WTC11 (cell line): Measurements from ENCODE around the gene WDR81. TPM values are rescaled to one million over a fixed set of nuclear protein-coding genes. Genes with fewer than 3 reads are reported as not detected.
A peak's percentile ranks its signal among the peaks of the same experiment; 100 is the strongest.

Experiments
- ATAC-seq: fragments of 200-7000 bp; cut with Tn5 transposase; 2 replicates; pipeline ENCODE4 v1.10.0; 2021; ENCODE audit warnings: mild to moderate bottlenecking, moderate library complexity
- CTCF ChIA-PET: fragments of 300-600 bp; sonication (Branson Sonifier 250); formaldehyde crosslinking; loops from one replicate; lab custom pipeline; 2021; ENCODE audit warnings: antibody characterized with exemption; lab: Charles Lee
- POLR2A ChIA-PET: fragments of 350-600 bp; sonication (Branson Sonifier 250); formaldehyde crosslinking; loops from one replicate; lab custom pipeline; 2021; ENCODE audit warnings: antibody characterized with exemption; lab: Charles Lee
- DNase-seq: peaks from one replicate; pipeline ENCODE4 v3.0.0; 2021; ENCODE audit warnings: low spot score
- H3K27ac Mint-ChIP-seq: 2 replicates; pipeline ENCODE4 v1.8.0; 2021; ENCODE audit warnings: mixed read lengths
- H3K27me3 Mint-ChIP-seq: 2 replicates; pipeline ENCODE4 v1.8.0; 2021; ENCODE audit warnings: low read depth, mild to moderate bottlenecking, moderate library complexity, mixed read lengths
- H3K36me3 Mint-ChIP-seq: 2 replicates; pipeline ENCODE4 v1.8.0; 2021; ENCODE audit warnings: mixed read lengths
- H3K4me1 Mint-ChIP-seq: 2 replicates; pipeline ENCODE4 v1.8.0; 2022; ENCODE audit warnings: mixed read lengths
- H3K4me3 Mint-ChIP-seq: 2 replicates; pipeline ENCODE4 v1.8.0; 2021; ENCODE audit warnings: mild to moderate bottlenecking, moderate library complexity, mixed read lengths
- H3K9me3 Mint-ChIP-seq: 2 replicates; pipeline ENCODE4 v1.8.0; 2021; ENCODE audit warnings: mixed read lengths
- CREM ChIP-seq: sonication (generic); formaldehyde crosslinking; IDR thresholded peaks from 2 replicates; pipeline ENCODE4 v1.8.1; 2022; ENCODE audit warnings: mild to moderate bottlenecking, missing genetic modification reagents, moderate library complexity
- E2F5 ChIP-seq: sonication (generic); formaldehyde crosslinking; IDR thresholded peaks from 2 replicates; pipeline ENCODE4 v1.8.1; 2022; ENCODE audit warnings: mild to moderate bottlenecking, moderate library complexity, missing genetic modification reagents
- ELF4 ChIP-seq: sonication (generic); formaldehyde crosslinking; IDR thresholded peaks from 2 replicates; pipeline ENCODE4 v1.8.1; 2022; ENCODE audit warnings: low read depth, mild to moderate bottlenecking, moderate library complexity, missing genetic modification reagents
- ERG ChIP-seq: fragments of 250-450 bp; sonication (Bioruptor Pico); IDR thresholded peaks from 2 replicates; pipeline ENCODE4 v1.8.0; 2021; ENCODE audit warnings: mild to moderate bottlenecking
- HMGXB4 ChIP-seq: sonication (generic); formaldehyde crosslinking; IDR thresholded peaks from 2 replicates; pipeline ENCODE4 v1.8.1; 2023; ENCODE audit warnings: mild to moderate bottlenecking, moderate library complexity, missing genetic modification reagents
- JAZF1 ChIP-seq: fragments of 250-450 bp; sonication (Bioruptor Pico); IDR thresholded peaks from 2 replicates; pipeline ENCODE4 v1.9.0; 2021; ENCODE audit warnings: moderate library complexity, mild to moderate bottlenecking, inconsistent platforms
- NFYB ChIP-seq: sonication (generic); formaldehyde crosslinking; conservative IDR thresholded peaks from 2 replicates; pipeline ENCODE4 v1.8.0; 2022; ENCODE audit warnings: low read depth, missing genetic modification reagents
- NR2C2 ChIP-seq: sonication (generic); formaldehyde crosslinking; IDR thresholded peaks from 2 replicates; pipeline ENCODE4 v1.8.0; 2022; ENCODE audit warnings: mild to moderate bottlenecking, missing genetic modification reagents
- RORB ChIP-seq: fragments of 250-450 bp; sonication (Bioruptor Pico); IDR thresholded peaks from 2 replicates; pipeline ENCODE4 v1.9.0; 2021; ENCODE audit warnings: mild to moderate bottlenecking
- SP1 ChIP-seq: sonication (generic); formaldehyde crosslinking; conservative IDR thresholded peaks from 2 replicates; pipeline ENCODE4 v1.8.1; 2022; ENCODE audit warnings: missing genetic modification reagents
- TCF7 ChIP-seq: sonication (generic); formaldehyde crosslinking; IDR thresholded peaks from 2 replicates; pipeline ENCODE4 v1.8.0; 2022; ENCODE audit warnings: mild to moderate bottlenecking, low read depth, missing genetic modification reagents, moderate library complexity
- ZNF219 ChIP-seq: sonication (generic); formaldehyde crosslinking; IDR thresholded peaks from 2 replicates; pipeline ENCODE4 v1.8.0; 2023; ENCODE audit warnings: missing genetic modification reagents, mild to moderate bottlenecking, borderline replicate concordance
- total RNA-seq: library from RNA; stranded (reverse); gene quantifications from 3 replicates; pipeline ENCODE4 v1.2.3, GENCODE V29; 2021
- TF ChIP-seq, protein P1 (sequence below): fragments of 250-450 bp; sonication (Bioruptor Pico); IDR thresholded peaks from 2 replicates; pipeline ENCODE4 v1.9.0; 2021; ENCODE audit warnings: moderate library complexity, mild to moderate bottlenecking, inconsistent platforms, borderline replicate concordance
- TF ChIP-seq, protein P2 (sequence below): fragments of 250-450 bp; sonication (Bioruptor Pico); IDR thresholded peaks from 2 replicates; pipeline ENCODE4 v1.9.0; 2021; ENCODE audit warnings: mild to moderate bottlenecking, borderline replicate concordance
- TF ChIP-seq, protein P3 (sequence below): fragments of 200-600 bp; IDR thresholded peaks from 2 replicates; pipeline ENCODE4 v1.8.0; 2022; ENCODE audit warnings: antibody characterized with exemption
- TF ChIP-seq, protein P4 (sequence below): sonication (generic); formaldehyde crosslinking; IDR thresholded peaks from 2 replicates; pipeline ENCODE4 v1.8.0; 2022; ENCODE audit warnings: missing genetic modification reagents
- TF ChIP-seq, protein P5 (sequence below): sonication (generic); formaldehyde crosslinking; IDR thresholded peaks from 2 replicates; pipeline ENCODE4 v1.8.1; 2022; ENCODE audit warnings: mild to moderate bottlenecking, missing genetic modification reagents, moderate library complexity, borderline replicate concordance
- TF ChIP-seq, protein P6 (sequence below): sonication (generic); formaldehyde crosslinking; IDR thresholded peaks from 2 replicates; pipeline ENCODE4 v1.8.1; 2023; ENCODE audit warnings: mild to moderate bottlenecking, missing genetic modification reagents

WDR81 gene
- total RNA-seq, 1 experiment from 2014 or later = 16.4 TPM

DNA sequence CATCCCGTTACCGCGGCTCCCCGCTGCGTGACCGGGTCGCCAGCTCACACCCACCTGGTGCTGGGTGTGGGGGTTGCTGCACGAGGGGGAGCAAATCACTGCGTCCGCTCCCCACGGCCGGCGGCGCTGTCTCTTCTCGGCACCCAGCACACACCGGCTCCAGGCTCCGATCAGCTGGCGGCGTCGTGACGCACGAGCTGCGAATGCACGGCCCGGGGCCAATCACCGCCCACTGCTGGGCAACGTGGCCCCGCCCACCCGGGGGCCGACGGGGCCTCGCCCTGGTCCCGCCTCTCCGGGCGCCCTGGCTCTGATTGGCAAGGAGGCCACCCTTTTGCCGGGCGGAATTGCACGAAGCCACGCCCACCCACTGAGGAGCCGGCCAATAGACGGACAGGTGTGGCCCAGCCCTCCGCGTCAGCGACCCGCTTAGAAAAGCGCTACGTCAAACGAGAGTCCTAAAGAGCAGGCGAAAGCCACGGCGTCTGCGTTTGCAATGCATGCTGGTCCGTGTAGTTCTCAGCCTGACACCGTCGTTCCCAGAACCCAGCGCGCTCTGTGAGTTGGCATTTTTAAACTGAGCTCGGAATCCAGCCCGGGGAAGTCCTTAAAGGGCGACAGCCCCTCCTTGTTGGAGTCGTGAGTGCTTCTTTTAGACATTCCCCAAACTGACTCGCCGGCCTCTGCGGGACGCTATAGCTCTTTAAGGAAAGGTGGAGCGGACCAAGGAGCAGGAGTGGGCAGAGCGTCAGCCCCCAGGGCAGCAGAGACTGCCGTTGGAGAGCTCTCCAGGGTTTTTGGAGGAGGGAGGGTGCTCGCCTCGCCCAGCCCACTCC, 8.2 kb upstream of the WDR81 start:
- Mint-ChIP-seq H3K27ac (peak overlapping the region; percentile 99), H3K4me1 (peaks cover 24% of the 10 kb centered on the region), H3K27me3 (no peaks in the 10 kb centered on the region), H3K9me3 (no peaks in the 10 kb centered on the region), H3K36me3 (no peaks in the 10 kb centered on the region), H3K4me3 (peak overlapping the region; percentile 93)
- peak; percentile 74 for ATAC-seq
- DNase-seq = peak; percentile 100
- POLR2A ChIA-PET = interaction anchor here (0.5 to 2.2 kb wide), 17 partner anchors 9 to 620 kb away, joined by 3 to 17 read pairs (median 3); partner anchors contain the start of genes RILP, SCARF1, SERPINF1 and TSR1
- CTCF ChIA-PET = interaction anchor here (0.5 to 5.7 kb wide), 29 partner anchors 9 to 731 kb away, joined by 3 to 64 read pairs (median 4); partner anchors contain the start of genes HIC1, RILP and SERPINF1
- TF ChIP-seq, protein P1, sequence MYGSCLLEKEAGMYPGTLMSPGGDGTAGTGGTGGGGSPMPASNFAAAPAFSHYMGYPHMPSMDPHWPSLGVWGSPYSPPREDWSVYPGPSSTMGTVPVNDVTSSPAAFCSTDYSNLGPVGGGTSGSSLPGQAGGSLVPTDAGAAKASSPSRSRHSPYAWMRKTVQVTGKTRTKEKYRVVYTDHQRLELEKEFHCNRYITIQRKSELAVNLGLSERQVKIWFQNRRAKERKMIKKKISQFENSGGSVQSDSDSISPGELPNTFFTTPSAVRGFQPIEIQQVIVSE (CRISPR knock-in tag) = no peak
- peak; percentile 100 for TF ChIP-seq NFYB (CRISPR knock-in tag)
- TF ChIP-seq SP1 = peak; percentile 99
- peak; percentile 86 for TF ChIP-seq CREM (CRISPR knock-in tag)
- TF ChIP-seq ZNF219 (CRISPR knock-in tag) = no peak
- no peak for TF ChIP-seq JAZF1 (CRISPR knock-in tag)
- TF ChIP-seq, protein P2, sequence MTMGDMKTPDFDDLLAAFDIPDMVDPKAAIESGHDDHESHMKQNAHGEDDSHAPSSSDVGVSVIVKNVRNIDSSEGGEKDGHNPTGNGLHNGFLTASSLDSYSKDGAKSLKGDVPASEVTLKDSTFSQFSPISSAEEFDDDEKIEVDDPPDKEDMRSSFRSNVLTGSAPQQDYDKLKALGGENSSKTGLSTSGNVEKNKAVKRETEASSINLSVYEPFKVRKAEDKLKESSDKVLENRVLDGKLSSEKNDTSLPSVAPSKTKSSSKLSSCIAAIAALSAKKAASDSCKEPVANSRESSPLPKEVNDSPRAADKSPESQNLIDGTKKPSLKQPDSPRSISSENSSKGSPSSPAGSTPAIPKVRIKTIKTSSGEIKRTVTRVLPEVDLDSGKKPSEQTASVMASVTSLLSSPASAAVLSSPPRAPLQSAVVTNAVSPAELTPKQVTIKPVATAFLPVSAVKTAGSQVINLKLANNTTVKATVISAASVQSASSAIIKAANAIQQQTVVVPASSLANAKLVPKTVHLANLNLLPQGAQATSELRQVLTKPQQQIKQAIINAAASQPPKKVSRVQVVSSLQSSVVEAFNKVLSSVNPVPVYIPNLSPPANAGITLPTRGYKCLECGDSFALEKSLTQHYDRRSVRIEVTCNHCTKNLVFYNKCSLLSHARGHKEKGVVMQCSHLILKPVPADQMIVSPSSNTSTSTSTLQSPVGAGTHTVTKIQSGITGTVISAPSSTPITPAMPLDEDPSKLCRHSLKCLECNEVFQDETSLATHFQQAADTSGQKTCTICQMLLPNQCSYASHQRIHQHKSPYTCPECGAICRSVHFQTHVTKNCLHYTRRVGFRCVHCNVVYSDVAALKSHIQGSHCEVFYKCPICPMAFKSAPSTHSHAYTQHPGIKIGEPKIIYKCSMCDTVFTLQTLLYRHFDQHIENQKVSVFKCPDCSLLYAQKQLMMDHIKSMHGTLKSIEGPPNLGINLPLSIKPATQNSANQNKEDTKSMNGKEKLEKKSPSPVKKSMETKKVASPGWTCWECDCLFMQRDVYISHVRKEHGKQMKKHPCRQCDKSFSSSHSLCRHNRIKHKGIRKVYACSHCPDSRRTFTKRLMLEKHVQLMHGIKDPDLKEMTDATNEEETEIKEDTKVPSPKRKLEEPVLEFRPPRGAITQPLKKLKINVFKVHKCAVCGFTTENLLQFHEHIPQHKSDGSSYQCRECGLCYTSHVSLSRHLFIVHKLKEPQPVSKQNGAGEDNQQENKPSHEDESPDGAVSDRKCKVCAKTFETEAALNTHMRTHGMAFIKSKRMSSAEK (CRISPR knock-in tag) = no peak
- no peak for TF ChIP-seq ERG (CRISPR knock-in tag)
- TF ChIP-seq, protein P3, sequence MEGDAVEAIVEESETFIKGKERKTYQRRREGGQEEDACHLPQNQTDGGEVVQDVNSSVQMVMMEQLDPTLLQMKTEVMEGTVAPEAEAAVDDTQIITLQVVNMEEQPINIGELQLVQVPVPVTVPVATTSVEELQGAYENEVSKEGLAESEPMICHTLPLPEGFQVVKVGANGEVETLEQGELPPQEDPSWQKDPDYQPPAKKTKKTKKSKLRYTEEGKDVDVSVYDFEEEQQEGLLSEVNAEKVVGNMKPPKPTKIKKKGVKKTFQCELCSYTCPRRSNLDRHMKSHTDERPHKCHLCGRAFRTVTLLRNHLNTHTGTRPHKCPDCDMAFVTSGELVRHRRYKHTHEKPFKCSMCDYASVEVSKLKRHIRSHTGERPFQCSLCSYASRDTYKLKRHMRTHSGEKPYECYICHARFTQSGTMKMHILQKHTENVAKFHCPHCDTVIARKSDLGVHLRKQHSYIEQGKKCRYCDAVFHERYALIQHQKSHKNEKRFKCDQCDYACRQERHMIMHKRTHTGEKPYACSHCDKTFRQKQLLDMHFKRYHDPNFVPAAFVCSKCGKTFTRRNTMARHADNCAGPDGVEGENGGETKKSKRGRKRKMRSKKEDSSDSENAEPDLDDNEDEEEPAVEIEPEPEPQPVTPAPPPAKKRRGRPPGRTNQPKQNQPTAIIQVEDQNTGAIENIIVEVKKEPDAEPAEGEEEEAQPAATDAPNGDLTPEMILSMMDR = no peak
- TF ChIP-seq RORB (CRISPR knock-in tag) = no peak
- TF ChIP-seq HMGXB4 = no peak
- TF ChIP-seq E2F5 (CRISPR knock-in tag) = no peak
- no peak for TF ChIP-seq NR2C2 (CRISPR knock-in tag)
- TF ChIP-seq, protein P4, sequence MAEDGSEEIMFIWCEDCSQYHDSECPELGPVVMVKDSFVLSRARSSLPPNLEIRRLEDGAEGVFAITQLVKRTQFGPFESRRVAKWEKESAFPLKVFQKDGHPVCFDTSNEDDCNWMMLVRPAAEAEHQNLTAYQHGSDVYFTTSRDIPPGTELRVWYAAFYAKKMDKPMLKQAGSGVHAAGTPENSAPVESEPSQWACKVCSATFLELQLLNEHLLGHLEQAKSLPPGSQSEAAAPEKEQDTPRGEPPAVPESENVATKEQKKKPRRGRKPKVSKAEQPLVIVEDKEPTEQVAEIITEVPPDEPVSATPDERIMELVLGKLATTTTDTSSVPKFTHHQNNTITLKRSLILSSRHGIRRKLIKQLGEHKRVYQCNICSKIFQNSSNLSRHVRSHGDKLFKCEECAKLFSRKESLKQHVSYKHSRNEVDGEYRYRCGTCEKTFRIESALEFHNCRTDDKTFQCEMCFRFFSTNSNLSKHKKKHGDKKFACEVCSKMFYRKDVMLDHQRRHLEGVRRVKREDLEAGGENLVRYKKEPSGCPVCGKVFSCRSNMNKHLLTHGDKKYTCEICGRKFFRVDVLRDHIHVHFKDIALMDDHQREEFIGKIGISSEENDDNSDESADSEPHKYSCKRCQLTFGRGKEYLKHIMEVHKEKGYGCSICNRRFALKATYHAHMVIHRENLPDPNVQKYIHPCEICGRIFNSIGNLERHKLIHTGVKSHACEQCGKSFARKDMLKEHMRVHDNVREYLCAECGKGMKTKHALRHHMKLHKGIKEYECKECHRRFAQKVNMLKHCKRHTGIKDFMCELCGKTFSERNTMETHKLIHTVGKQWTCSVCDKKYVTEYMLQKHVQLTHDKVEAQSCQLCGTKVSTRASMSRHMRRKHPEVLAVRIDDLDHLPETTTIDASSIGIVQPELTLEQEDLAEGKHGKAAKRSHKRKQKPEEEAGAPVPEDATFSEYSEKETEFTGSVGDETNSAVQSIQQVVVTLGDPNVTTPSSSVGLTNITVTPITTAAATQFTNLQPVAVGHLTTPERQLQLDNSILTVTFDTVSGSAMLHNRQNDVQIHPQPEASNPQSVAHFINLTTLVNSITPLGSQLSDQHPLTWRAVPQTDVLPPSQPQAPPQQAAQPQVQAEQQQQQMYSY = peak; percentile 21; the same call in 1 of the 2 replicates
- no peak for TF ChIP-seq TCF7 (CRISPR knock-in tag)
- no peak for TF ChIP-seq ELF4 (CRISPR knock-in tag)
- TF ChIP-seq, protein P5, sequence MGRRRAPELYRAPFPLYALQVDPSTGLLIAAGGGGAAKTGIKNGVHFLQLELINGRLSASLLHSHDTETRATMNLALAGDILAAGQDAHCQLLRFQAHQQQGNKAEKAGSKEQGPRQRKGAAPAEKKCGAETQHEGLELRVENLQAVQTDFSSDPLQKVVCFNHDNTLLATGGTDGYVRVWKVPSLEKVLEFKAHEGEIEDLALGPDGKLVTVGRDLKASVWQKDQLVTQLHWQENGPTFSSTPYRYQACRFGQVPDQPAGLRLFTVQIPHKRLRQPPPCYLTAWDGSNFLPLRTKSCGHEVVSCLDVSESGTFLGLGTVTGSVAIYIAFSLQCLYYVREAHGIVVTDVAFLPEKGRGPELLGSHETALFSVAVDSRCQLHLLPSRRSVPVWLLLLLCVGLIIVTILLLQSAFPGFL (CRISPR knock-in tag) = no peak; the same call in 1 of the 2 replicates
- TF ChIP-seq, protein P6, sequence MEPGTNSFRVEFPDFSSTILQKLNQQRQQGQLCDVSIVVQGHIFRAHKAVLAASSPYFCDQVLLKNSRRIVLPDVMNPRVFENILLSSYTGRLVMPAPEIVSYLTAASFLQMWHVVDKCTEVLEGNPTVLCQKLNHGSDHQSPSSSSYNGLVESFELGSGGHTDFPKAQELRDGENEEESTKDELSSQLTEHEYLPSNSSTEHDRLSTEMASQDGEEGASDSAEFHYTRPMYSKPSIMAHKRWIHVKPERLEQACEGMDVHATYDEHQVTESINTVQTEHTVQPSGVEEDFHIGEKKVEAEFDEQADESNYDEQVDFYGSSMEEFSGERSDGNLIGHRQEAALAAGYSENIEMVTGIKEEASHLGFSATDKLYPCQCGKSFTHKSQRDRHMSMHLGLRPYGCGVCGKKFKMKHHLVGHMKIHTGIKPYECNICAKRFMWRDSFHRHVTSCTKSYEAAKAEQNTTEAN (CRISPR knock-in tag) = no peak
